CD4-positive, alpha-beta T cell treated with Interleukin-6 at 100 ng/mL for 8 hours (primary cell): ENCODE data around the gene ZFYVE1.
"Not testable (repeated sequence)": the region's sequence is repeated elsewhere in the genome, so short reads cannot be mapped to it uniquely, and the experiment has no call there.

Source experiments
- DNase-seq: peaks from one replicate; pipeline ENCODE4 v3.0.0-alpha.2; 2020; ENCODE audit warnings: mixed read lengths, low spot score

Gene ZFYVE1, protein sequence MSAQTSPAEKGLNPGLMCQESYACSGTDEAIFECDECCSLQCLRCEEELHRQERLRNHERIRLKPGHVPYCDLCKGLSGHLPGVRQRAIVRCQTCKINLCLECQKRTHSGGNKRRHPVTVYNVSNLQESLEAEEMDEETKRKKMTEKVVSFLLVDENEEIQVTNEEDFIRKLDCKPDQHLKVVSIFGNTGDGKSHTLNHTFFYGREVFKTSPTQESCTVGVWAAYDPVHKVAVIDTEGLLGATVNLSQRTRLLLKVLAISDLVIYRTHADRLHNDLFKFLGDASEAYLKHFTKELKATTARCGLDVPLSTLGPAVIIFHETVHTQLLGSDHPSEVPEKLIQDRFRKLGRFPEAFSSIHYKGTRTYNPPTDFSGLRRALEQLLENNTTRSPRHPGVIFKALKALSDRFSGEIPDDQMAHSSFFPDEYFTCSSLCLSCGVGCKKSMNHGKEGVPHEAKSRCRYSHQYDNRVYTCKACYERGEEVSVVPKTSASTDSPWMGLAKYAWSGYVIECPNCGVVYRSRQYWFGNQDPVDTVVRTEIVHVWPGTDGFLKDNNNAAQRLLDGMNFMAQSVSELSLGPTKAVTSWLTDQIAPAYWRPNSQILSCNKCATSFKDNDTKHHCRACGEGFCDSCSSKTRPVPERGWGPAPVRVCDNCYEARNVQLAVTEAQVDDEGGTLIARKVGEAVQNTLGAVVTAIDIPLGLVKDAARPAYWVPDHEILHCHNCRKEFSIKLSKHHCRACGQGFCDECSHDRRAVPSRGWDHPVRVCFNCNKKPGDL

DNA sequence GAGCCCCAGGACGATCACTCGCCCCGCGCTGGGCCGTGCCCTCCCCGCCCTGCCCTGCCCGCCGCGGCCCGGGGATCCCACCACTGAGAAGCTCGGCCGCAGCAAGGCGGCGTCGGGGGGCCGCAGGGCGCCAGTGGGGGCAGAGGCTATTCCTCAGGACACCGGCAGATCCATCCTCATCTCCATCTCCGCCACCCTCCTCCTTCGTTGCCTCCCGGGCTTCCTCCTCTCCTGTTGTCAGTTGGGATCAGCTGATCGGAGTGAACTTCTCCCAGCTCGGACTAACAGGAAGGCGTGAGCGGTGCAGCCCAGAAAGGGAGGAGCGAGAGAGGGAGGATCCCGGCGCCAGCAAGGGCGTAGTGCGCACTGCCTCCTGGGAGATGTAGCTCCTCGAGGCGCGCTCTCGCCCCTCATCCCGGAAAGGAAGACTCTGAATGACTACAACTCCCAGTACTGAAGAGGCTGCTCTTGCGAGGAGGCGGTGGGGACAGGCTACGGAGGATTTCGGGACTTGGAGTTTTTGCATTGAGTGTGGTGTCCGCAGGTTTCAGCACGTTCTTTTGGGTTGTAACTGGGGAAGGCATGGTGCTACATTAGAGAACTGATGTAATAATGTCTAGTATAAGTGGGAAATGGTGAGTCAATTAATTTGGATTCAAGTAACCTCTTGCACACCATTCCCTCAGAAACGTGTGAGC is at the start of gene ZFYVE1:
Gene ZFYVE1, minus strand, starts transcription at position 262 of the 698 bp plus-strand sequence. CDS start 2,598 bp downstream, outside the sequence.
- DNase-seq: peak; percentile 91

DNA sequence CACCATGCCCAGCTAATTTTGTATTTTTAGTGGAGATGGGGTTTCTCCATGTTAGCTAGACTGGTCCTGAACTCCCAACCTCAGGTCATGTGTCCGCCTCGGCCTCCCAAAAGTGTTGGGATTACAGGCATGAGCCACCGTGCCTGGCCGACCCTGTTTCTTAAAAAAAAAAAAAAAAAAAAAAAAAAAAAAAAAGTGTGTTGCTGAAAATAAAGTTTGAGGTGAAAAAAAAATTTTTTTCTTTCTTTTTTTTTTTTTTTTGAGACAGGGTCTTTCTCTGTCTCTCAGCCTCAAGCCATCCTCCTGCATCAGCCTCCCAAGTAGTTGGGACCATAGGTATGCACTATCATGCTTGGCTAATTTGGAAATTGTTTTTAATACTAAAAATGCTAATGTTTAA is 42.7 kb upstream of the ZFYVE1 start:
- DNase-seq: no peak

DNA sequence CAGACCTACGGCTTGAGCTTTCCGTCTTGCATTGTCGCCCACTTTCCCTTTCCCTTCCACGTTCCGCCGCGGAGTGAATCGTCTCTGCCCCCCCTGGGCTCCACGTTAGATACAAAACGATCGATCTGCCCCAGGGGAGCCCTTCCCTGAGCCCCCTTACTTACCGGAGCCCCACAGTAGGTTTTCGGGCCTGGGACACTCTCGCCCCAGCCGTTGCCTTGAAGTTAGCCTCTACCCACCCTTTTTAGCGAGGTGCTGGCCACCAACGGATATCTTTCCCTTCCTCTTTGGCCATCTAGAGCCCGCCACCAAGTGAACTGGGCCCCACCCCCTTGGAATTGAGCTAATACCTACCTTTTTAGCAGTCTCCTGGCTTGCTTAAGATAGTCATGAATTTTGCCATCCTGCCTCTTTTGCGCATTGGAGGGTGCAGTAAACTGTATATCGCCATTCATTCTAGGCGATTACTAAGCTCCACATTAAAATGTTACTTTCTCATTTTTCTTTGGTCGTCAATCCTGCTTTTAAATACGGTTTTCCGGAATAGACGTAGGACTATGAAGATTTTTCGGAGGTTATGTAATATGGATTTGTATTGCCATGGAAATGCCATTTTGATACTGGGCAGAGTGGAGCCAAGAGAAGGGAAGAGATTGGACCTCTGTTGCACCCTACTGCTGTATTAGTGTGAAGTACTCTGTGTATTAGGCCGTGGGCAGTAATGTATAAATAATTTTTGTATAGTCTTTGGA is 32.2 kb upstream of the ZFYVE1 start:
- peak; percentile 2 for DNase-seq

DNA sequence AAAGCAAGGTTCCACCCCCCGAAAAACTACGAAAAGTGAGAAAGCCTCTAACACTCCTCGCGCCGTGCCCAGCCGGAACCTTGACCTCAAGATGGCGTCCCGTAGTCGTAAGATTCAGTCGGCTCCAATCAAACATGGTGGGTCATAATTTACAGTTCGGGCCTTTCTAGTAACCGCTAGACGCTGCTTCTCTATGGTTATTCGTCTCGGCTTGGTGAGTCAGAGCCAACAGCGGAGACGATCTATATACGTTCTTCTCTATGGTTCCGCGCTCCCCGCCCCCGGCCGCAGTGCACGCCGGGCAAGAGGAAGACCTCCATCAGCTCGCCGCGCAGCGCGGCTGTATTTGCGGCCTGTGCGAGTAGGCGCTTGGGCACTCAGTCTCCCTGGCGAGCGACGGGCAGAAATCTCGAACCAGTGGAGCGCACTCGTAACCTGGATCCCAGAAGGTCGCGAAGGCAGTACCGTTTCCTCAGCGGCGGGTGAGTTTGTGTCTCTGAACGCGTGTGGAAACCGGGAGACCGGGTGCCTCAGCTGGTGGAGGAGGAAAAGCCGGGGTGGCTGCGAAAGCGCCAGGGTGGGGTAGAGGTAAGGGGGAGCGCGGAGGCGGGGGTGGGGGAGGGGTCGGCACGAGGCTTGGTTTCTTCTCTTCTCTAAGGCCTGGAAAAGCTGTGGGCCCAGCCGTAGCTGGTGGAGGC is 31.5 kb upstream of the ZFYVE1 start, which contains the start of gene RBM25:
Gene RBM25, plus strand, starts transcription at position 311 of the 698 bp plus-strand sequence. CDS start 13,108 bp downstream, outside the sequence.
- peak; percentile 96 for DNase-seq

DNA sequence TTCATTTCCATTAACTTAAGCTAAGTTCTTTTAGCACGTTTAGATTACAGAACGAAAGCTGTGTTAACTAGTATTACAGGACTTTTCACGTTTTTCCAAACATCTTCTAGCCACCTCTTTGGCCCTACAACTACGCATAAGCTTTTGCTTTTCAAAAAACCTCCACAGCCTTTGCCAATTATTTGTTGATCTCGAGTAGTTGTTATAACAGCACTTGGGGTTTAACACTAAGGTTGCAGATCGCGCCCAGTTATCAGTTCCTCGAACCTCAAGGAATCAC is 31.0 kb upstream of the ZFYVE1 start:
- no peak for DNase-seq

DNA sequence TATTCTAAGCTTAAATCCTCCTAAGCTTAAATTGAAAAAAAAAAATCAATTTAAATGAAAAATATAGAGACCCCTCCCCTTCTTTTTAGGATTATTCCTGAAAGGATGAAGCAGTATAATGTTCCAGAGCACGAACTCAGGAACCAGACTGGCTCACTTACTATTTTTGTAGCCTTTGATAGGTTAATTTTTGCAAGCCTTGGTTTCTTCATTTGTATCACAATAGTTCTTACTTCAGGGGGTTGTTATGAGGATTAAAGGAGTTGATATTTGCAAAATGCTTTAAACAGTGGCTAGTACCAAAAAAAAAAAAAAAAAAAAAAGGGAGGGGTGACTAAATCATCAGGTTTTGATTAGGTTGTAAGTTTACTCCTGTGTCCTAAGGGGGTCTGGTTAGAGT is 28.3 kb upstream of the ZFYVE1 start:
- no peak for DNase-seq

DNA sequence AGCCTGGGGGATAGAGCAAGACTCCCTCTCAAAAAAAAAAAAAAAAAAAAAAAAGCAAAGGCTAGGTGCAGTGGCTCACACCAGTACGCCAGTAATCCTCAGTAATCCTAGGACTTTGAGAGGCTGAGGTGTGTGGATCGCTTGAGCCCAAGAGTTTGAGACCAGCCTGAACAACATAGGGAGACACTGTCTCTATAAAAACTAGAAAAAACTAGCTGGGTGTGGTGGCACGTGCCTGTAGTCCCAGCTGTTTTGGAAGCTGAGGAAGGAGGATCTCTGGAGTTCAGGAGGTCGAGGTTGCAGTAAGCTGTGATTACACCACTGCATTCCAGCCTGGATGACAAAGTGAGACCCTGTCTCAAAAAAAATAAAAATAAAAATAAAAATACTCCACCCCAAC is 22.5 kb upstream of the ZFYVE1 start:
- no peak for DNase-seq

DNA sequence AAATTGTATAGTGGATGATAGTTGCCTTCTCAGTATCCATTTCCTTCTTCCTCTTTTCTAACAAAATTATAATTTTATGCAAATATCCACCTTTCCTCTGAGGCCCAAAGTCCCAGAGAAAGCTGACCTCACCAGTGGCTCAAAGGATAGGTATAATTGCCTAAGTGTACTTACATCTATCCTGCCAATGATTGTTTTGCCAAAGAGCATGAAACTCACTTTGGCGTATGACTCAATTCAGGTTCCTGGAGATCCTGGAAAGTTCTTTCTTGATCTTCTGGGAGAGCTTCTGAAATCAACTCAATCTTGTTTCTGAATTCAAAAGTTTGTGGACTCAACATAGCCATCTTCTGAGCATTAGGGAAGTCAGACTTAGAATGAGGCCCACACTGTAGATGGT is 20.9 kb upstream of the ZFYVE1 start:
- no peak for DNase-seq

DNA sequence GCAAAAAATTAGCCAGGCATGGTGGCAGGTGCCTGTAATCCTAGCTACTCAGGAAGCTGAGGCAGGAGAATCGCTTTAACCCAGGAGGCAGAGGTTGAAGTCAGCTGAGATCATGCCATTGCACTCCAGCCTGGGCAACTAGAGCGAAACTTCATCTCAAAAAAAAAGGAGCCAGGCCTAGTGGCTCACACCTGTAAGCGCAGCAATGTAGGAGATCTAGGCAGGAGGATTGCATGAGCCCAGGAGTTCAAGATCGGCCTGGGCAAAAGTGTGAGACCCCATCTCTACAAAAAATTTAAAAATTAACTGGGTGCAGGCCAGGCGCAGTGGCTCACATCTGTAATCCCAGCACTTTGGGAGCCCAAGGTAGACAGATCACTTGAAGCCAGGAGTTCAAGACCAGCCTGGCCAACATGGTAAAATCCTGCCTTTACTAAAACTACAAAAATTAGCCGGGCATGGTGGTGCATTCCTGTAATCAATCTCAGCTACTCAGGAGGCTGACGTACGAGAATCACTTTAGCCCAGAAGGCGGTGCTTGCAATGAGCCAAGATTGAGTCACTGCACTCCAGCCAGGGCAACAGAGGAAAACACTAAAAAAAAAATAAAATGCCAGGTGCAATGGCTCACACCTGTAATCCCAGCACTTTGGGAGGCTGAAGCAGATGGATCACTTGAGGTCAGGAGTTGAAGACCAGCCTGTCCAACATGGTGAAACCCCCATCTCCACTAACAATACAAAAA is 10.0 kb upstream of the ZFYVE1 start:
- not testable (repeated sequence) for DNase-seq

DNA sequence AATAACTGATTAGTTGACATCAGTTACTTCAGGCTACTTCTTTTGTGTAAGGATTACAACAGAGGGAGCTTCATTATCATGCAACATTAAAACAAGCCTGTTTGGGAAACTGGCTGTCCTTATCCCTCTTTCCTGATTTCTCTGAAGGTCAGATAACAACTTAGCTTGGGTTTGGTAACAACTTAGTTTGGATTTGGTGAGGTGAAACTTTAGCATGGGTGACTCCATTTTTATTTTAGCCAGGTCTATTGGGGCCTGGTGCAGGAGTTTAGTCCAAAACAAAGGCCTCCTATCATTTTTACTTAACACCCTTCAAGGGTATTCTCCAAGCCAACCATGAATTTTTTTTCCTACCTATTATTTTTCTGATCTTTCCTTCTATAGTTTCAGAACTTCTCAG is 1.1 kb upstream of the ZFYVE1 start:
- DNase-seq: no peak

DNA sequence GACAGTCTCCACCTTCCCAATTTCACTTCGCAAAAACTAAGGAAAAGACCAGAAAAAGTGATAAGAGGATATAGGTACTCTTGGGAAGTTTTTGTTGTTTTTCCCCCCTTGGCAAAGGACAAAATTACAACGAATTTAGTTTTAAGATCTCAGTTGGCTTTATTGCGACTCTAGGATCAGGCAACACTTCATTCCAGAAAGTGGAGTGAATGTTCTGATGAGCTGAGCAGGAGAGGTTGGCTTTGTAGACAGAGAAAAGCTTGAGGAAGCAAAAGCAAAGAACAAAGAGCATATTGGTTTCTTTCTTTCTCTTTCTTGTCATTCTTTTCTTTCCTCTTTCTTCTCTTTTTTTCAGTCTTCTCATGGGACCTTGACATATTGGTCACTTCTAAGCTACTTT is 640 bp upstream of the ZFYVE1 start:
- DNase-seq: no peak

DNA sequence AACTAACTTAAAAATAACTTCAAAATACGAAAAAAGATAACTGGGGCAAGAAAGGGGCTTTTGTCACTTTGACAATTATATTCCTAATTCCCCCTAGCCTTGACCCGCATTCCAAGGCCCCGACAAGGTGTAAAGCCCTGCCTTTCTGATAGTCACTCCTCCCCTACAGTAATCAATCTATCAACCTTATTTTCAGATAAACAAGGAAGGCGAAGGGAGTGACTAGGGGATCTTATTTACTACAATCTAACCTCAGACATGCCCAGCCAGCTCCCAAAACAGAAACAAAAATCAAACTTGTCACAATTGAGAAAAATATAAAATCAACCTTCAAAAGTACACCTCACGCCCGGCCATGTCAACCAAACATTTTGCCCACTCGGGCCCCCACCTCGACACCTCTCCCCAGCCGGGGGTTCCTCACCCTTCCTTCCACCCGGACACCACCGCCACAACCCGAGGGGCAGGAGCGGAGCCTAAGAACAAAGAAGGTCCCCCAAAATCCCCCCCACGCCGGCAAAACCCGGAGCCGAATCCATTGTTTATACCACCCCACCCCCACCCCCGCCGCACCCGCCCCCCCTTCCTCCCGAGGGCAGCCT is 562 bp downstream of the ZFYVE1 start:
- no peak for DNase-seq

DNA sequence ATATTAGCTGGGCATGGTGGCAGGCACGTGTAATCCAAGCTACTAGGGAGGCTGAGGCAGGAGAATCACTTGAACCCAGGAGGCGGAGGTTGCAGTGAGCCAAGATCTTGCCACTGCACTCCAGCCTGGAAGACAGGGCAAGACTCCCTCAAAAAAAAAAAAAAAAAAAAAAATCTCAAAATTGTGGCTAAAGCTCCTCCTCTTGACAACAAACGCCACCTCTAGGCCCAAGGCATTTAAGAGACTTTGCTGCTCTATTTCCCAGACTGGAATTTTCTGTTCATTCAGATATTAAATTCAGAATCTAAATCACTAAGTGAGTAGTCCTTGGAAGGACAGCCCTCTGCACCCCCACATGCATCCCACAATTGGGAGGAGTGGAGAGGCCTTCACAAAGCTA is 1.4 kb downstream of the ZFYVE1 start:
- DNase-seq: no peak

DNA sequence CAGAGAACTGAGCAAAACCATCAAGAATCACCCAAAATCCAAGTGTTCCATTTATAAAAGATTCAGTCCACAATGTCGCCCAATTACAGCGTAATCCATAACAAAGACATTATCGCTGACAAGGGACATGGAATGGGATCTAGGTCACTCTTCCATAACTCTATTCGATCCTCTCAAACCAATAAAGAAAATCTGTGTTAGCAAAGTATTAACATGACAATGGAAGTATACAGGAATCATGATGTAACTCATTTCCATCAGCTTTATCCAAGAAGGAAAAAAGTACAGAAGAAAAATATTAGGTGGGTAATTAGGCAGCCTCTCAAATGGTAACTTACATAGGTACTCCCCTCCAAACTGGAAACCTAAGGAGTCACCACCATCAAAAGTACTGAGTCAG is 4.9 kb downstream of the ZFYVE1 start:
- DNase-seq: no peak

DNA sequence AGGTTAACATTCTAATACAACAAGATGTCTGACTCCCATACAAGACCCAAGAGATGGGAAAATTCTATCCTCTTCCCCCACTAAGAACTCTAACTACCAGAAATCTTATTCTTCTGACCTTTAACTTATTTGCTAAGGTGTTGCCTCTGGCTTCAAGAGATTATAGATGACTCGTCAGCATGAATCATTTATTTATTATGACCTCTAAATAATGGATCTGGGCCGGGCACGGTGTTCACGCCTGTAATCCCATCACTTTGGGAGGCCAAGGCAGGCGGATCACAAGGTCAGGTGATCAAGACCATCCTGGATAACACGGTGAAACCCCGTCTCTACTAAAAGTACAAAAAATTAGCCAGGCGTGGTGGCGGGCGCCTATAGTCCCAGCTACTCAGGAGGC is 10.9 kb downstream of the ZFYVE1 start:
- DNase-seq: not testable (repeated sequence)

DNA sequence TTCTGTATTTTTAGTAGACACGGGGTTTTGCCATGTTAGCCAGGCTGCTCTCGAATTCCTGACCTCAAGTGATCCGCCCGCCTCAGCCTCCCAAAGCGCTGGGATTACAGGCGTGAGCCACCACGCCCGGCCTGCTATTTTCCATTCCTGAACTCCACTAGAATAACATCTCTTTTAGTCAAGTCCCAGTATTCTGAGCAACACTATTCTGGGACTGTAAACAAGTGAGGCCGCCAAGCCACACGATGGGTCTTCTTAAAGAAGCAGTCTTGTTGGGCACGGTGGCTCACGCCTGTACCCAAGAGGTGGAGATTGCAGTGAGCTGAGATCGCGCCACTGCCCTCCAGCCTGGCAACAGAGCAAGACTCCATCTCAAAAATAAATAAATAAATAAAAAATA is 11.4 kb downstream of the ZFYVE1 start:
- DNase-seq: not testable (repeated sequence)

DNA sequence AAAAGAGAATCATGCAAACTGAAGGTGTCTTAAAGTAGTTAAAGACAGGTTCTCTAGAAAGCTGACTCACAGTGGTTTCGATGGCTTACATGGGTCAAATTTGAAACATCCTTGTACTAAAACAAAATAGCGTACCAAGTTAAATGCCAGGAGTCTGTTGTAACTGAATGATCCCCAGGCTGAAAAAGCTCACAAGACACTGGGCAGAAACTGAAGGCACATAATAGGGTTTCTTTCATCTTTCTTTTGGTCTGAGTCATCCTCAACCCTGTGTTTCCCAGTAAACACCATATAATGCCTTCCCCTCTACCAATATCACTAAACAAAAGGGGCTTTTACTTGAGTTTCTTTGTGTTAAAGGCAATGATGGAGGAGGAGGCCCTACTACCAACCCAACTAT is 12.8 kb downstream of the ZFYVE1 start:
- no peak for DNase-seq

DNA sequence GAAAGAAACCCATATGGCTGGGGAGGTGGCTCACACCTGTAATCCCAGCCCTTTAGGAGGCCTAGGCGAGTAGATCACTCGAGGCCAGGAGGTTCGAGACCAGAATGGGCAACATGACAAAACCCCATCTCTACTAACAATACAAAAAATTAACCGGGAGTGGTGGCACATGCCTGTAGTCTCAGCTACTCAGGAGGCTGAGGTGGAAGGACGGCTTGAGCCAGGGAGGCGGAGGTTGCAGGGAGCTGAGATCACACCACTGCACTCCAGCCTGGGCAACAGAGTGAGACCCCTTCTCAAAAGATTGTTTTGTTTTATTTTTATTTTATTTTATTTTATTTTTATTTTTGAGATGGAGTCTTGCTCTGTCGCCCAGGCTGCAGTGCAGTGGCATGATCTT is 15.7 kb downstream of the ZFYVE1 start:
- DNase-seq: not testable (repeated sequence)

DNA sequence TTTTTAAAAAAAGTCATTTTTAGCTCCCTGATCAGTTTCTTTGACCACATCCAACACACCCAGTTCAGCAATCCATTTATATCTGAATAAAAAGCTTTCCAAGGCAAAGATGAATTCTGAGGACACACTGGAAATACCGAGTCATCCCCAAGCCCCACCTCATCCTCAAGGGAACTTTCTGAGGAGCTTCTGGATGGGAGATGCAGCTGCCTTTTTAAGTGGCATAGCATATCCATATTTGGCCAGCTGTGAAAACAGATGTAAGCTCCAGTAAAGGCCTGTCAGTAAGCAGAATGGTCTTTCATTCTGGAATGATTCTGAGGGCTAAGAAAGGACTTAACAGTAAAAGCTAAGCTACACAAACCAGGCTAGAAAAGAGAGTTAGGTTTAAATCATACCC is 18.4 kb downstream of the ZFYVE1 start:
- no peak for DNase-seq

DNA sequence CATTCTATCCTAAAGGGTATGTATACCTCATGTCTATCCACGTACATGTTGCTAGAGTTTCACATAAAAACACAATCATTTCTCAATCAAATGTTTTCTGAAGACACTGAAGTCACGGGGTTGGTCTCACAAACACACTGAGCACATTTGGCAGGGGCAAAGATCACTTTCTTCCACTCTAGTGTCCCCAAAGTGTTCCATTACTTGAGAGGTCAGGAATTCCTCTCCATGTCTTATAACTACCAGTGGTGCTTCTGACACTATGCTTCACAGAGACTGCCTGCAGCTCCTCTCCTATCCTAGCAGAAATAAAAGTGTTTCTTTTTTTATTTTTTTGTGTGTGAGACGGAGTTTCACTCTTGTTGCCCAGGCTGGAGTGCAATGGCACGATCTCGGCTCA is 19.1 kb downstream of the ZFYVE1 start:
- DNase-seq: no peak
